GM23338 (cell line): ENCODE results near the gene SYT7. TPM values are rescaled to one million over a fixed set of nuclear protein-coding genes. Genes with fewer than 3 reads are reported as not detected.
A peak's percentile ranks its signal among the peaks of the same experiment; 100 is the strongest.

Experiments
- ATAC-seq: fragments of 200-7000 bp; cut with Tn5 transposase; 3 replicates; pipeline ENCODE4 v1.9.1; 2020
- DNase-seq: peaks from one replicate; pipeline ENCODE4 v3.0.0-alpha.2; 2015; ENCODE audit warnings: low spot score
- H2AFZ ChIP-seq: fragments of 200-600 bp; sonication (generic); 2 replicates; pipeline ENCODE4 v1.8.0; 2016; ENCODE audit warnings: antibody characterized with exemption, mild to moderate bottlenecking, moderate library complexity
- H3F3A ChIP-seq: fragments of 200-600 bp; sonication (generic); replicated peaks from 2 replicates; pipeline ENCODE4 v1.8.0; 2017; ENCODE audit warnings: antibody characterized with exemption, mixed run types, low read depth
- H3K27ac ChIP-seq: fragments of 200-600 bp; sonication (generic); 2 replicates; pipeline ENCODE4 v1.6.1; 2016; ENCODE audit warnings: low read depth
- H3K27me3 ChIP-seq: fragments of 200-600 bp; sonication (generic); 2 replicates; pipeline ENCODE4 v1.8.0; 2016; ENCODE audit warnings: mild to moderate bottlenecking, mixed run types, moderate library complexity; ENCODE audit not compliant: insufficient read depth
- H3K36me3 ChIP-seq: fragments of 200-600 bp; sonication (generic); 2 replicates; pipeline ENCODE4 v1.8.0; 2016; ENCODE audit warnings: mild to moderate bottlenecking; ENCODE audit not compliant: insufficient read depth
- H3K4me1 ChIP-seq: fragments of 200-600 bp; sonication (generic); 2 replicates; pipeline ENCODE4 v1.8.0; 2016; ENCODE audit warnings: mild to moderate bottlenecking, moderate library complexity; ENCODE audit not compliant: insufficient read depth
- H3K4me2 ChIP-seq: fragments of 200-600 bp; sonication (generic); 2 replicates; pipeline ENCODE4 v1.7.1; 2017; ENCODE audit warnings: mixed run types
- H3K4me3 ChIP-seq: fragments of 200-600 bp; sonication (generic); 2 replicates; pipeline ENCODE4 v1.6.1; 2016; ENCODE audit warnings: mixed run types
- H3K79me2 ChIP-seq: fragments of 200-600 bp; sonication (generic); replicated peaks from 2 replicates; pipeline ENCODE4 v1.8.0; 2017; ENCODE audit warnings: mild to moderate bottlenecking; ENCODE audit not compliant: insufficient read depth
- H3K9me2 ChIP-seq: fragments of 200-600 bp; sonication (generic); 2 replicates; pipeline ENCODE4 v1.8.0; 2017; ENCODE audit not compliant: insufficient read depth
- H4K20me1 ChIP-seq: fragments of 200-600 bp; sonication (generic); replicated peaks from 2 replicates; pipeline ENCODE4 v1.8.0; 2017; ENCODE audit warnings: mild to moderate bottlenecking; ENCODE audit not compliant: insufficient read depth
- H3K27ac Mint-ChIP-seq: 2 replicates; pipeline ENCODE4 v1.8.0; 2020; ENCODE audit warnings: inconsistent platforms, mild to moderate bottlenecking, moderate library complexity, mixed read lengths
- H3K27me3 Mint-ChIP-seq: 3 replicates; pipeline ENCODE4 v1.8.0; 2022; ENCODE audit warnings: low read depth, mild to moderate bottlenecking, moderate library complexity, mixed read lengths, inconsistent platforms; ENCODE audit not compliant: insufficient read depth, poor library complexity
- H3K36me3 Mint-ChIP-seq: 3 replicates; pipeline ENCODE4 v1.8.0; 2021; ENCODE audit warnings: low read depth, mild to moderate bottlenecking, inconsistent platforms, moderate library complexity, mixed read lengths
- H3K4me1 Mint-ChIP-seq: 3 replicates; pipeline ENCODE4 v1.8.0; 2020; ENCODE audit warnings: mild to moderate bottlenecking, inconsistent platforms, mixed read lengths
- H3K4me3 Mint-ChIP-seq: 3 replicates; pipeline ENCODE4 v1.8.0; 2021; ENCODE audit warnings: moderate library complexity, mild to moderate bottlenecking, inconsistent platforms, mixed read lengths
- H3K9me3 Mint-ChIP-seq: 3 replicates; pipeline ENCODE4 v1.8.0; 2020; ENCODE audit warnings: moderate library complexity, mild to moderate bottlenecking, inconsistent platforms, mixed read lengths
- CTCF ChIP-seq, 2 experiments: fragments of 200-600 bp in 1 of 2; sonication (generic) in 1 of 2; conservative IDR thresholded peaks; 2 replicates each; pipeline versions ENCODE4 v1.5.1 to v1.6.1; 2016 to 2017; ENCODE audit warnings: antibody characterized with exemption in 2 of 2, low read depth in 2 of 2, mild to moderate bottlenecking in 2 of 2, moderate library complexity in 1 of 2
- EZH2 ChIP-seq: fragments of 200-600 bp; sonication (generic); IDR thresholded peaks from one replicate; pipeline ENCODE4 v1.8.0; 2017; ENCODE audit warnings: antibody characterized with exemption, mild to moderate bottlenecking, low read depth; ENCODE audit not compliant: unreplicated experiment
- EZH2phosphoT487 ChIP-seq: fragments of 200-600 bp; sonication (generic); IDR thresholded peaks from one replicate; pipeline ENCODE4 v1.8.1; 2018; ENCODE audit warnings: antibody characterized with exemption; ENCODE audit not compliant: unreplicated experiment
- JUNB ChIP-seq: IDR thresholded peaks from one replicate; pipeline ENCODE4 v1.6.1; 2016; ENCODE audit warnings: antibody characterized with exemption; ENCODE audit not compliant: unreplicated experiment
- POLR2AphosphoS5 ChIP-seq: IDR thresholded peaks from 2 replicates; pipeline ENCODE4 v1.6.1; 2016; ENCODE audit warnings: antibody characterized with exemption, low read depth
- REST ChIP-seq: IDR thresholded peaks from one replicate; pipeline ENCODE4 v1.6.1; 2018; ENCODE audit warnings: antibody characterized with exemption; ENCODE audit not compliant: unreplicated experiment
- ZNF114 ChIP-seq: fragments of 250-450 bp; sonication (Bioruptor Pico); IDR thresholded peaks from 2 replicates; pipeline ENCODE4 v1.5.0; 2020; ENCODE audit warnings: mild to moderate bottlenecking, moderate library complexity
- ZNF331 ChIP-seq: fragments of 250-450 bp; sonication (Bioruptor Pico); IDR thresholded peaks from 2 replicates; pipeline ENCODE4 v1.5.0; 2020; ENCODE audit warnings: low read depth, mild to moderate bottlenecking, moderate library complexity
- ZNF462 ChIP-seq: fragments of 250-450 bp; sonication (Bioruptor Pico); IDR thresholded peaks from 2 replicates; pipeline ENCODE4 v1.5.0; 2020; ENCODE audit warnings: mild to moderate bottlenecking, moderate library complexity
- polyA plus RNA-seq: library from polyadenylated mRNA; unstranded; fragments of >200 nt; fragmentation: Nextera tagmentation; extraction: Ambion mirVana; gene quantifications from 2 replicates; pipeline ENCODE4 v1.2.1, GENCODE V29; 2016
- total RNA-seq: library from RNA; depleted of rRNA; stranded (reverse); fragments of >200 nt; shearing (Covaris generic); gene quantifications from 2 replicates; pipeline ENCODE4 v1.2.3, GENCODE V29; 2014

SYT7 gene
- total and polyA plus RNA-seq, 2 experiments from 2014 or later, result 1.6 to 10.3 TPM

- Histone ChIP-seq H3K36me3 (no peaks in the 10 kb centered on the region), H3K4me3 (no peak overlapping the region), H4K20me1 (no peaks in the 10 kb centered on the region), H3K27ac (no peak overlapping the region), H3K27me3 (no peaks in the 10 kb centered on the region), H2AFZ (no peak overlapping the region), H3K4me1 (no peaks in the 10 kb centered on the region), H3F3A (no peaks in the 10 kb centered on the region), H3K9me2 (no peaks in the 10 kb centered on the region), H3K4me2 (no peak overlapping the region), H3K79me2 (no peaks in the 10 kb centered on the region)
- Mint-ChIP-seq H3K4me3 (no peak overlapping the region), H3K36me3 (no peaks in the 10 kb centered on the region; the same call in 2 of the 3 replicates), H3K4me1 (peaks cover 16% of the 10 kb centered on the region), H3K27ac (no peak overlapping the region), H3K9me3 (no peaks in the 10 kb centered on the region), H3K27me3 (peaks cover 3% of the 10 kb centered on the region)
- DNase-seq (peak; percentile 85), ATAC-seq (peak; percentile 76)
- TF ChIP-seq CTCF (conservative IDR thresholded peaks at IDR 0.05; ENCODE audit: low read depth in 2 of 2), result peak; percentile 85 to 90
- TF ChIP-seq POLR2AphosphoS5, result no peak
These were observed 48.5 kb downstream of the SYT7 start for GRCh38 chr11:61532134-61533038.

- H3K79me2 ChIP-seq, result no peaks in the 10 kb centered on the region
- H3K36me3 ChIP-seq, result no peaks in the 10 kb centered on the region
- no peaks in the 10 kb centered on the region for H3F3A ChIP-seq
- no peak overlapping the region for H3K4me3 Mint-ChIP-seq
- H3K4me3 ChIP-seq, result no peak overlapping the region
- H2AFZ ChIP-seq, result no peak overlapping the region
- H3K27ac ChIP-seq, result no peak overlapping the region
- no peak for ATAC-seq
- H3K4me2 ChIP-seq, result no peak overlapping the region
- peaks cover 19% of the 10 kb centered on the region for H3K4me1 Mint-ChIP-seq
- H4K20me1 ChIP-seq, result no peaks in the 10 kb centered on the region
- H3K9me2 ChIP-seq, result no peaks in the 10 kb centered on the region
- H3K4me1 ChIP-seq, result no peaks in the 10 kb centered on the region
- DNase-seq, result no peak
- H3K27ac Mint-ChIP-seq, result no peak overlapping the region
- peaks cover 7% of the 10 kb centered on the region for H3K27me3 Mint-ChIP-seq
- H3K36me3 Mint-ChIP-seq, result no peaks in the 10 kb centered on the region; the same call in 2 of the 3 replicates
- H3K9me3 Mint-ChIP-seq, result no peaks in the 10 kb centered on the region
- no peaks in the 10 kb centered on the region for H3K27me3 ChIP-seq
- no peak for TF ChIP-seq REST
- TF ChIP-seq ZNF331, result no peak
- no peak for TF ChIP-seq EZH2phosphoT487
- no peak for TF ChIP-seq EZH2
- TF ChIP-seq ZNF462 (CRISPR knock-in tag), result no peak
- no peak for TF ChIP-seq JUNB
- TF ChIP-seq ZNF114, result no peak
These were observed 49.8 kb downstream of the SYT7 start for GRCh38 chr11:61531044-61531443.
